ENCODE results near the gene ROR2. TPM values are rescaled to one million over a fixed set of nuclear protein-coding genes. Genes with fewer than 3 reads are reported as not detected.
"Not testable (repeated sequence)": the region's sequence is repeated elsewhere in the genome, so short reads cannot be mapped to it uniquely, and the experiment has no call there.

The ROR2 gene
- total RNA-seq, 6 experiments from 2014 or later, result 0.09 TPM; not detected in 5

- H3K27ac Mint-ChIP-seq, result no peak overlapping the region
- H3K4me1 Mint-ChIP-seq (ENCODE audit: low read depth), result peaks cover 27% of the 10 kb centered on the region
- no peak for DNase-seq
- no peaks in the 10 kb centered on the region for H3K36me3 Mint-ChIP-seq (ENCODE audit: low read depth)
- H3K4me3 Mint-ChIP-seq, result no peak overlapping the region
- no peak for TF ChIP-seq CTCF (IDR thresholded peaks at IDR 0.05)
- H3K27me3 Mint-ChIP-seq (ENCODE audit: insufficient read depth), result no peaks in the 10 kb centered on the region
- H3K9me3 Mint-ChIP-seq, result no peaks in the 10 kb centered on the region
These were observed 408.3 kb downstream of the ROR2 start for GRCh38 chr9:91541734-91542133.

- DNase-seq; H3K36me3 Mint-ChIP-seq (ENCODE audit: low read depth); H3K4me3 Mint-ChIP-seq; H3K27ac Mint-ChIP-seq; H3K9me3 Mint-ChIP-seq; H3K27me3 Mint-ChIP-seq (ENCODE audit: insufficient read depth): not testable (repeated sequence)
- H3K4me1 Mint-ChIP-seq (ENCODE audit: low read depth), result peaks cover 34% of the 10 kb centered on the region
These were observed 409.5 kb downstream of the ROR2 start for GRCh38 chr9:91540506-91540905.

GRCh38 chr9:91536211-91536691, 413.8 kb downstream of the ROR2 start:
- no peaks in the 10 kb centered on the region for H3K9me3 Mint-ChIP-seq
- peak overlapping the region; percentile 68 for H3K4me3 Mint-ChIP-seq
- no peaks in the 10 kb centered on the region; the same call in 1 of the 2 replicates for H3K27me3 Mint-ChIP-seq (ENCODE audit: insufficient read depth)
- TF ChIP-seq CTCF (IDR thresholded peaks at IDR 0.05), result no peak
- H3K4me1 Mint-ChIP-seq (ENCODE audit: low read depth), result peaks cover 56% of the 10 kb centered on the region
- peak overlapping the region; percentile 85 for H3K27ac Mint-ChIP-seq
- DNase-seq, result peak; percentile 83
- H3K36me3 Mint-ChIP-seq (ENCODE audit: low read depth), result no peaks in the 10 kb centered on the region

- TF ChIP-seq CTCF (IDR thresholded peaks at IDR 0.05), result no peak
These were observed 415.7 kb downstream of the ROR2 start for GRCh38 chr9:91534374-91534773.

GRCh38 chr9:91533382-91533781, 416.6 kb downstream of the ROR2 start:
- no peaks in the 10 kb centered on the region for H3K36me3 Mint-ChIP-seq (ENCODE audit: low read depth)
- no peaks in the 10 kb centered on the region for H3K9me3 Mint-ChIP-seq
- no peak overlapping the region for H3K4me3 Mint-ChIP-seq
- H3K27me3 Mint-ChIP-seq (ENCODE audit: insufficient read depth), result no peaks in the 10 kb centered on the region; the same call in 1 of the 2 replicates
- H3K4me1 Mint-ChIP-seq (ENCODE audit: low read depth), result peaks cover 64% of the 10 kb centered on the region
- no peak for DNase-seq
- TF ChIP-seq CTCF (IDR thresholded peaks at IDR 0.05), result no peak
- no peak overlapping the region for H3K27ac Mint-ChIP-seq

More at GRCh38 chr9:91534374-91534773, 415.7 kb downstream of the ROR2 start:
- Mint-ChIP-seq H3K4me3 (no peak overlapping the region), H3K9me3 (no peaks in the 10 kb centered on the region), H3K36me3 (ENCODE audit: low read depth) (no peaks in the 10 kb centered on the region), H3K4me1 (ENCODE audit: low read depth) (peaks cover 64% of the 10 kb centered on the region), H3K27ac (no peak overlapping the region), H3K27me3 (ENCODE audit: insufficient read depth) (no peaks in the 10 kb centered on the region; the same call in 1 of the 2 replicates)
- DNase-seq, result peak; percentile 18

GRCh38 chr9:91532325-91532724, 417.7 kb downstream of the ROR2 start:
- Mint-ChIP-seq H3K27ac (no peak overlapping the region), H3K9me3 (no peaks in the 10 kb centered on the region), H3K4me3 (no peak overlapping the region), H3K36me3 (ENCODE audit: low read depth) (peaks cover 4% of the 10 kb centered on the region; the same call in 1 of the 2 replicates), H3K27me3 (ENCODE audit: insufficient read depth) (no peaks in the 10 kb centered on the region; the same call in 1 of the 2 replicates), H3K4me1 (ENCODE audit: low read depth) (peaks cover 64% of the 10 kb centered on the region)
- no peak for TF ChIP-seq CTCF (IDR thresholded peaks at IDR 0.05)
- DNase-seq, result no peak

Data from HFFc6 (cell line).